Endodermal cell (in vitro differentiated cells): ENCODE results near the gene BLOC1S1. TPM values are rescaled to one million over a fixed set of nuclear protein-coding genes. Genes with fewer than 3 reads are reported as not detected.

Experiments used
- DNase-seq: peaks from one replicate; pipeline ENCODE4 v3.0.0-alpha.2; 2017
- H3K27ac ChIP-seq: 2 replicates; pipeline ENCODE4 v1.5.1; 2013; ENCODE audit warnings: mild to moderate bottlenecking, low read depth, low read length, moderate library complexity
- H3K27me3 ChIP-seq: 2 replicates; pipeline ENCODE4 v1.6.1; 2013; ENCODE audit warnings: mild to moderate bottlenecking, low read length, moderate library complexity; ENCODE audit not compliant: insufficient read depth, control insufficient read depth, poor library complexity, severe bottlenecking
- H3K36me3 ChIP-seq: 2 replicates; pipeline ENCODE4 v1.7.0; 2013; ENCODE audit warnings: mild to moderate bottlenecking, low read length, moderate library complexity; ENCODE audit not compliant: control insufficient read depth, insufficient read depth
- H3K4me1 ChIP-seq: one replicate; pipeline ENCODE4 v1.7.0; 2013; ENCODE audit warnings: low read length; ENCODE audit not compliant: control insufficient read depth, insufficient read depth
- H3K4me3 ChIP-seq: 2 replicates; pipeline ENCODE4 v1.5.1; 2013; ENCODE audit warnings: mild to moderate bottlenecking, low read length, moderate library complexity
- H3K9ac ChIP-seq: 2 replicates; pipeline ENCODE4 v1.6.1; 2013; ENCODE audit warnings: mild to moderate bottlenecking, low read length, moderate library complexity; ENCODE audit not compliant: poor library complexity, severe bottlenecking; ENCODE audit errors: extremely low read depth
- H3K9me3 ChIP-seq: 2 replicates; pipeline ENCODE4 v1.6.1; 2013; ENCODE audit warnings: mild to moderate bottlenecking, low read length, moderate library complexity; ENCODE audit not compliant: control insufficient read depth
- H3K27ac Mint-ChIP-seq: 2 replicates; pipeline ENCODE4 v1.8.0; 2020; ENCODE audit warnings: mixed read lengths
- H3K27me3 Mint-ChIP-seq: 2 replicates; pipeline ENCODE4 v1.8.0; 2021; ENCODE audit warnings: mild to moderate bottlenecking, mixed read lengths; ENCODE audit not compliant: insufficient read depth
- H3K36me3 Mint-ChIP-seq: 2 replicates; pipeline ENCODE4 v1.8.0; 2020; ENCODE audit warnings: low read depth, mixed read lengths
- H3K4me1 Mint-ChIP-seq: 2 replicates; pipeline ENCODE4 v1.8.0; 2020; ENCODE audit warnings: mixed read lengths
- H3K4me3 Mint-ChIP-seq: 2 replicates; pipeline ENCODE4 v1.8.0; 2020; ENCODE audit warnings: mild to moderate bottlenecking, moderate library complexity, mixed read lengths
- H3K9me3 Mint-ChIP-seq: 2 replicates; pipeline ENCODE4 v1.8.0; 2020; ENCODE audit warnings: mild to moderate bottlenecking, mixed read lengths
- CTCF ChIP-seq: fragments of 200-600 bp; sonication (generic); conservative IDR thresholded peaks from 2 replicates; pipeline ENCODE4 v1.5.0; 2021; ENCODE audit warnings: antibody characterized with exemption, mild to moderate bottlenecking
- WGBS, 2 experiments: methylation state at CpG; one replicate each; pipeline versions ENCODE4 v1.1.5 to v1.1.7; 2013; ENCODE audit warnings: missing lambda C conversion rate in 2 of 2, mixed read lengths in 1 of 2; ENCODE audit not compliant: insufficient coverage in 1 of 2, insufficient read length in 1 of 2; 5-methylcytosine and 5-hydroxymethylcytosine counted together
- total RNA-seq, 2 donors: library from RNA; stranded (reverse); fragmentation: NEBNext Ultra II Directional in 1 of 2; extraction: Animal tissue kit (Norgen Biotek cat#: 25700) in 1 of 2; gene quantifications; 2 replicates in 1 of 2; 3 replicates in 1 of 2; pipeline ENCODE4 v1.2.1, GENCODE V29; 2021

BLOC1S1 gene
- total RNA-seq, 2 donors from 2014 or later = 95.1 to 102 TPM

GRCh38 chr12:55698241-55698955 lies 17.4 kb upstream of the BLOC1S1 start:
- Mint-ChIP-seq H3K27ac (no peak overlapping the region), H3K4me3 (no peak overlapping the region), H3K9me3 (no peaks in the 10 kb centered on the region), H3K4me1 (no peaks in the 10 kb centered on the region), H3K36me3 (peaks cover 27% of the 10 kb centered on the region), H3K27me3 (no peaks in the 10 kb centered on the region)
- no peak for TF ChIP-seq CTCF
- no peak overlapping the region for H3K9ac ChIP-seq
- no peak for DNase-seq
- H3K9me3 ChIP-seq = no peaks in the 10 kb centered on the region
- no peaks in the 10 kb centered on the region for H3K4me1 ChIP-seq
- 80 to 91% methylated on average over 1 to 16 of the region's 16 CpGs for WGBS, 2 experiments
- H3K27me3 ChIP-seq = no peaks in the 10 kb centered on the region
- no peaks in the 10 kb centered on the region for H3K36me3 ChIP-seq
- no peak overlapping the region for H3K4me3 ChIP-seq
- H3K27ac ChIP-seq = no peak overlapping the region

GRCh38 chr12:55698965-55699364 lies 16.9 kb upstream of the BLOC1S1 start:
- no peak overlapping the region for H3K4me3 Mint-ChIP-seq
- H3K9ac ChIP-seq = no peak overlapping the region
- no peak overlapping the region for H3K27ac ChIP-seq
- no peak for DNase-seq
- no peaks in the 10 kb centered on the region for H3K4me1 Mint-ChIP-seq
- H3K27me3 Mint-ChIP-seq = no peaks in the 10 kb centered on the region
- peaks cover 25% of the 10 kb centered on the region for H3K36me3 Mint-ChIP-seq
- no peaks in the 10 kb centered on the region for H3K4me1 ChIP-seq
- H3K9me3 Mint-ChIP-seq = no peaks in the 10 kb centered on the region
- no peak overlapping the region for H3K27ac Mint-ChIP-seq
- TF ChIP-seq CTCF = no peak
- no peak overlapping the region for H3K4me3 ChIP-seq
- no peaks in the 10 kb centered on the region for H3K27me3 ChIP-seq
- WGBS, 2 experiments = 100% methylated on average over 1 of the region's 1 CpG; no CpG with 5 or more reads in 1 of the 2 experiments
- no peaks in the 10 kb centered on the region for H3K36me3 ChIP-seq
- H3K9me3 ChIP-seq = no peaks in the 10 kb centered on the region

- no peaks in the 10 kb centered on the region for H3K9me3 ChIP-seq
- H3K4me3 ChIP-seq = no peak overlapping the region
- no peaks in the 10 kb centered on the region for H3K27me3 ChIP-seq
- H3K27ac ChIP-seq = no peak overlapping the region
- no peaks in the 10 kb centered on the region for H3K4me1 ChIP-seq
- H3K27me3 Mint-ChIP-seq = no peaks in the 10 kb centered on the region
- no peak for TF ChIP-seq CTCF
- H3K27ac Mint-ChIP-seq = no peak overlapping the region
- no peak for DNase-seq
- no peaks in the 10 kb centered on the region for H3K4me1 Mint-ChIP-seq
- no peaks in the 10 kb centered on the region for H3K9me3 Mint-ChIP-seq
- H3K36me3 ChIP-seq = no peaks in the 10 kb centered on the region
- H3K4me3 Mint-ChIP-seq = no peak overlapping the region
- H3K9ac ChIP-seq = no peak overlapping the region
- WGBS, 2 experiments = 83 to 88% methylated on average over 1 to 5 of the region's 5 CpGs
- H3K36me3 Mint-ChIP-seq = peaks cover 20% of the 10 kb centered on the region
Measured at GRCh38 chr12:55699471-55700055, 16.3 kb upstream of the BLOC1S1 start.
